ENCODE results near the gene MAGI1. TPM values are rescaled to one million over a fixed set of nuclear protein-coding genes. Genes with fewer than 3 reads are reported as not detected.
A peak's percentile ranks its signal among the peaks of the same experiment; 100 is the strongest.

Gene MAGI1
- total RNA-seq, 3 donors from 2014 or later = 22.1 to 94.4 (median 70.5) TPM

- DNase-seq (ENCODE audit: low spot score in 2 of 2) = no peak
- no peaks in the 10 kb centered on the region for H3K9me3 ChIP-seq
- H3K4me3 ChIP-seq = no peak overlapping the region
- peaks cover 0 to 16% of the 10 kb centered on the region in 2 donors for H3K4me1 ChIP-seq
- intact Hi-C loops (cut with DNase I; ENCODE audit: low total_unique reads) = no loop called here
- no peaks in the 10 kb centered on the region for H3K27me3 ChIP-seq
- no peaks in the 10 kb centered on the region for H3K36me3 ChIP-seq
- H3K27ac ChIP-seq = peak overlapping the region; percentile 90 to 95
- TF ChIP-seq POLR2AphosphoS5 (IDR thresholded peaks at IDR 0.05) (no peak), POLR2A (IDR thresholded peaks at IDR 0.05) (no peak), CTCF (IDR thresholded peaks at IDR 0.05) (no peak)
These were observed 85.9 kb downstream of the MAGI1 start for GRCh38 chr3:65952842-65953241.

- H3K36me3 ChIP-seq = no peaks in the 10 kb centered on the region
- intact Hi-C loops (cut with DNase I; ENCODE audit: low total_unique reads) = no loop called here
- H3K4me1 ChIP-seq = peaks cover 0 to 16% of the 10 kb centered on the region in 2 donors
- TF ChIP-seq POLR2AphosphoS5 (IDR thresholded peaks at IDR 0.05) (no peak), POLR2A (IDR thresholded peaks at IDR 0.05) (no peak)
- H3K27me3 ChIP-seq = no peaks in the 10 kb centered on the region
- H3K9me3 ChIP-seq = no peaks in the 10 kb centered on the region
- no peak for DNase-seq (ENCODE audit: low spot score in 2 of 2)
- peak overlapping the region in 1 of 3 donors; percentile 21 for H3K4me3 ChIP-seq
- peak overlapping the region; percentile 90 to 95 for H3K27ac ChIP-seq
These were observed 86.7 kb downstream of the MAGI1 start for GRCh38 chr3:65951836-65952505.

- intact Hi-C loops (cut with DNase I; ENCODE audit: low total_unique reads) = no loop called here
These were observed 88.1 kb downstream of the MAGI1 start for GRCh38 chr3:65950340-65951326.

GRCh38 chr3:65948841-65949573 is 89.7 kb downstream of the MAGI1 start:
- intact Hi-C loops (cut with DNase I; ENCODE audit: low total_unique reads) = no loop called here
- peaks cover 0 to 9% of the 10 kb centered on the region in 2 donors for H3K4me1 ChIP-seq
- no peak for TF ChIP-seq POLR2AphosphoS5 (IDR thresholded peaks at IDR 0.05)
- no peak for TF ChIP-seq CTCF (IDR thresholded peaks at IDR 0.05)
- TF ChIP-seq POLR2A (IDR thresholded peaks at IDR 0.05) = no peak
- H3K36me3 ChIP-seq = no peaks in the 10 kb centered on the region
- peak overlapping the region; percentile 60 to 91 for H3K27ac ChIP-seq
- H3K9me3 ChIP-seq = no peaks in the 10 kb centered on the region
- DNase-seq (ENCODE audit: low spot score in 2 of 2) = no peak
- H3K4me3 ChIP-seq = no peak overlapping the region
- H3K27me3 ChIP-seq = no peaks in the 10 kb centered on the region

More at GRCh38 chr3:65950340-65951326, 88.1 kb downstream of the MAGI1 start:
- no peaks in the 10 kb centered on the region for H3K27me3 ChIP-seq
- no peaks in the 10 kb centered on the region for H3K9me3 ChIP-seq
- H3K4me3 ChIP-seq = no peak overlapping the region
- TF ChIP-seq POLR2A (IDR thresholded peaks at IDR 0.05) (no peak), CTCF (IDR thresholded peaks at IDR 0.05) (no peak)
- H3K36me3 ChIP-seq = no peaks in the 10 kb centered on the region
- peaks cover 0 to 16% of the 10 kb centered on the region in 2 donors for H3K4me1 ChIP-seq
- no peak for DNase-seq (ENCODE audit: low spot score in 2 of 2)
- peak overlapping the region; percentile 63 to 95 for H3K27ac ChIP-seq

GRCh38 chr3:65946438-65946837 is 92.3 kb downstream of the MAGI1 start:
- peak overlapping the region; percentile 85 to 91 for H3K27ac ChIP-seq
- intact Hi-C loops (cut with DNase I; ENCODE audit: low total_unique reads) = no loop called here
- no peak overlapping the region for H3K4me3 ChIP-seq
- no peaks in the 10 kb centered on the region for H3K27me3 ChIP-seq
- peak in 1 of 2 donors; percentile 72 for DNase-seq (ENCODE audit: low spot score in 2 of 2)
- H3K36me3 ChIP-seq = no peaks in the 10 kb centered on the region
- H3K9me3 ChIP-seq = no peaks in the 10 kb centered on the region
- TF ChIP-seq POLR2AphosphoS5 (IDR thresholded peaks at IDR 0.05) (peak in 2 of 3 donors; percentile 23 to 61), CTCF (IDR thresholded peaks at IDR 0.05) (no peak), POLR2A (IDR thresholded peaks at IDR 0.05) (no peak)
- no peaks in the 10 kb centered on the region for H3K4me1 ChIP-seq

All from breast epithelium (tissue), 4 donors.